Measurements from ENCODE around the gene HNRNPUL2.

The HNRNPUL2 gene

DNA sequence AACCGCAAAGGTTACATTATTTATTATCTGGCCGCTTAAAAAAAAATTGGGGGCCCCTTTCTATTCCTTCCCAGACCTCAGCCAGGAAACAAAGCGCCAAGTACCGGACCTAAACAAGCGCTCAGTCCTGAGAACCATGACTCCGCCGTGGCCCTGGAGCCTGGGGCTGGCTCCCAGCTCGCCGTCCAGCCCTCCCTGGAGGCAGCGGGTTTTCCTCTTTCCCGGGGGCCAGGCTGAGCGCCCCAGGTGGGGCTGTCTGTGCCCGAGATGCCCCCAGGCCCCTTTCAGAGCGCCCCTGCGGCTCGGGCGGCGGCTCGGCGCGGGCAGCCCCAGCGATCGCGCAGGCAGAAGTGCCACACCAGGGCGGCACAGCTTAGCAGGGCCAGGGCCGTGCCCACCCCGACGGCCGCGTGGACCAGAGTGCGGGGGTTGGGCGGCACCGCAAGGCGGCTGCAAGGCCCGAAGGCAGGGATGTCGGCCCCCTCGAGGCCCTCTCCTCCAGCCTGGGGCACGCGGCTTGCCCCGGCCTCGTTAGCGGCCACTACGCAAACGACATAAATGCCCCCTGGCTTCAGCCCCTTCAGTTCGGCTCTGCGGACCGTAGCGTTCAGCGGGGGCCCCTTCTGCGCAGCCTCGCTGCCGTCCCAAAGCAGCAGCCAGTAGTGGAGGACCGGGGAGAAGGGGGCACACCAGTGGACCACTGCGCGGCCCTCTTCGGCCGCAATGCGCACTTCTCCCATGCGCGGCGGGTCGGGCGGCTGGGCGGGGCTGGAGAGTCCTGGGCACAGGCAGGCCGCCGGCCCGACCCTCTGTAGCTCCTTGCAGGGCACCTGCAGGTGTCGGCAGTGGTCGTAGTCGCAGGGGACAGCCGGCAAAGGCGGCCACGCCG is 39.5 kb downstream of the HNRNPUL2 start:
- H3K27me3 ChIP-seq (replicated peaks; ENCODE audit: control insufficient read depth, insufficient read depth, low read length) = no peaks in the 10 kb centered on the region
- H3K4me3 ChIP-seq (replicated peaks; ENCODE audit: low read depth, low read length) = no peak overlapping the region
- DNase-seq (ENCODE audit: extremely low read depth, insufficient read length) = no peak
- TF ChIP-seq, protein P1, sequence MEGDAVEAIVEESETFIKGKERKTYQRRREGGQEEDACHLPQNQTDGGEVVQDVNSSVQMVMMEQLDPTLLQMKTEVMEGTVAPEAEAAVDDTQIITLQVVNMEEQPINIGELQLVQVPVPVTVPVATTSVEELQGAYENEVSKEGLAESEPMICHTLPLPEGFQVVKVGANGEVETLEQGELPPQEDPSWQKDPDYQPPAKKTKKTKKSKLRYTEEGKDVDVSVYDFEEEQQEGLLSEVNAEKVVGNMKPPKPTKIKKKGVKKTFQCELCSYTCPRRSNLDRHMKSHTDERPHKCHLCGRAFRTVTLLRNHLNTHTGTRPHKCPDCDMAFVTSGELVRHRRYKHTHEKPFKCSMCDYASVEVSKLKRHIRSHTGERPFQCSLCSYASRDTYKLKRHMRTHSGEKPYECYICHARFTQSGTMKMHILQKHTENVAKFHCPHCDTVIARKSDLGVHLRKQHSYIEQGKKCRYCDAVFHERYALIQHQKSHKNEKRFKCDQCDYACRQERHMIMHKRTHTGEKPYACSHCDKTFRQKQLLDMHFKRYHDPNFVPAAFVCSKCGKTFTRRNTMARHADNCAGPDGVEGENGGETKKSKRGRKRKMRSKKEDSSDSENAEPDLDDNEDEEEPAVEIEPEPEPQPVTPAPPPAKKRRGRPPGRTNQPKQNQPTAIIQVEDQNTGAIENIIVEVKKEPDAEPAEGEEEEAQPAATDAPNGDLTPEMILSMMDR (IDR thresholded peaks at IDR 0.05; ENCODE audit: insufficient read depth, low read length, poor library complexity, severe bottlenecking) = no peak
- H3K36me3 ChIP-seq (ENCODE audit: control insufficient read depth, insufficient read depth, low read length) = peaks cover 23% of the 10 kb centered on the region

DNA sequence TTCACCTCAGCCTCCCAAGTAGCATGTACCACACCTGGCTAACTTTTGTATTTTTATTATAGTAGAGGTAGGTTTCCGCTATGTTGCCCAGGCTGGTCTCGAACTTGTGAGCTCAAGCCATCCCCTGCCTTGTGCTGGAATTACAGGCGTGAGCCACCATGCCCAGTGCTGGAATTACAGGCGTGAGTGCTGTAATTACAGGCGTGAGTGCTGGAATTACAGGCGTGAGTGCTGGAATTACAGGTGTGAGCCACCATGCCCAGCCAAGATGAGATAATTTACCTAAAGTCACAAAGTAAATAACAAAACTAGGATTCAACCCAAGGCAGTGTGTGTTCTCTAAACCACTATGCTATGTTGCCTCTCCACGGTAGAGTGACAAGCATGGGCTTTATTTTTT is 44.7 kb downstream of the HNRNPUL2 start:
- no peak overlapping the region for H3K4me3 ChIP-seq (replicated peaks; ENCODE audit: low read depth, low read length)
- H3K27me3 ChIP-seq (replicated peaks; ENCODE audit: control insufficient read depth, insufficient read depth, low read length) = no peaks in the 10 kb centered on the region
- TF ChIP-seq, protein P1 (IDR thresholded peaks at IDR 0.05; ENCODE audit: insufficient read depth, low read length, poor library complexity, severe bottlenecking) = no peak
- H3K36me3 ChIP-seq (ENCODE audit: control insufficient read depth, insufficient read depth, low read length) = peaks cover under 1% of the 10 kb centered on the region
- DNase-seq (ENCODE audit: extremely low read depth, insufficient read length) = no peak

DNA sequence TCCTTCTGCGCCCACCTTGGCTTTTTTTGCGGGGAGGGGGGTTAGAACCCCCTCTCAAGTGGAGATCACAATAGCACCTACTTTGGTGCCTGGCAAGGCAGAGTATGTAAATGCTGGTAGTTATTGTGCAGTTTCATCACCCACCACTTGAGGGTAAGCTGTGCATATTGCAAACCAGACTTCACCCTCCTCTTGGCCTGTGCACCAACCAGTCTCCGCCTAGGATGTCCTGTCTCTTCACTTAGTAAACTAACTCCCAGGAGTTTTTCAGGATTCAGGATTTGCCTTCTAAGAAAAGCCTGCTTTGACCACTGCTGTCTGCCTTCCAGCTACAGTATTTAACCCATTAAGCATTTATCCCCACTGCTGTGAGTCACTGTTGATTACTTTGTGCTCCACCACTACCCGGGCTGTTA is 46.4 kb downstream of the HNRNPUL2 start:
- Histone ChIP-seq H3K36me3 (ENCODE audit: control insufficient read depth, insufficient read depth, low read length) (peaks cover 7% of the 10 kb centered on the region), H3K27me3 (replicated peaks; ENCODE audit: control insufficient read depth, insufficient read depth, low read length) (no peaks in the 10 kb centered on the region), H3K4me3 (replicated peaks; ENCODE audit: low read depth, low read length) (no peak overlapping the region)
- TF ChIP-seq, protein P1 (IDR thresholded peaks at IDR 0.05; ENCODE audit: insufficient read depth, low read length, poor library complexity, severe bottlenecking) = peak; percentile 65
- no peak for DNase-seq (ENCODE audit: extremely low read depth, insufficient read length)

DNA sequence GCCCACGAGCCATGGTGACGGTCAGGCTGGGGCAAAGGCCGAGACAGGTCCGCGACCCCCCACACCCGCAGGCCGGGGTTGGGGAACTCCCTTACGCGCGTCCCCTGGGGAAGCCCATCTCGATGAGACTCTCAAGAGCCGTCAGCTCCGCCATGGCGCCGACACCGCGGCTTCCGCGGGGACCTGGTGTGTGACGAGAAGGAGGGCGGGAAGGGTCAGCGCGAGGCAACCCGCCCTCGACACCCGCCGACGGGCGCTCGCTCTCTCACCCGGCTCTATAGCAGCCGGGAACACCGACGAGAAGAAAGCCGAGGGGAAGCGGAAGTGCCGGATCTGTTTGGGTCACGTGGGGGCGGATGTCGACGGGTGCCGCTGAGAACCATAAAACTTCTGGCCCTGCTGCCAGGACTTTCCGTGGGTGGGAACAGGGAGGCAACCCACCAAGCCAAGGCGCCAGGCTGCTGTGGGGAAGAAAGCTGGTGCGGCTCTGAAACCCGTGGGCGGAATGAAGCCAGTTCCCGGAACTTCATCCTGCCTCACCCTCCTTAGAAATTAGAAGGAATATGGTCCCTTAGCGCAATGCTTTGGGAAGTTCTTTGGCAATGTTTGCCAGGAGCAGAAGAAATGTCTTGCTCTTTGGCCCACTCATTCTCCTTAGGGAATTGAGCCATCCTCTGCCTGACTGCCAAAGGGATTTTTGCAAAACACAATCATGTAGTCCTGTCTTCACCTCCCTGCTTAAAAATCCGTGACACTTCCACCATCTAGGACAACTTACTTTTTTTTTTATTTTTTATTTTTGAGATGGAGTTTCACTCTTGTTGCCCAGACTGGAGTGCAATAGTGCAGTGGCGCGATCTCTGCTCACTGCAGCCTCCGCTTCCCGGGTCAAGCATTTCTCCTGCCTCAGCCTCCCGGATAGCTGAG is 48.2 kb downstream of the HNRNPUL2 start, which contains the start of gene UBXN1:
TSS of gene UBXN1 (minus strand) at position 304 of the 927 bp plus-strand sequence. CDS start at position 154, 150 bp downstream.
- TF ChIP-seq, protein P1 (IDR thresholded peaks at IDR 0.05; ENCODE audit: insufficient read depth, low read length, poor library complexity, severe bottlenecking) = no peak
- Histone ChIP-seq H3K36me3 (ENCODE audit: control insufficient read depth, insufficient read depth, low read length) (peaks cover 7% of the 10 kb centered on the region), H3K4me3 (replicated peaks; ENCODE audit: low read depth, low read length) (peak within 1 kb of the TSS; percentile 95), H3K27me3 (replicated peaks; ENCODE audit: control insufficient read depth, insufficient read depth, low read length) (no peaks in the 10 kb centered on the region)
- DNase-seq (ENCODE audit: extremely low read depth, insufficient read length) = peak; percentile 86

DNA sequence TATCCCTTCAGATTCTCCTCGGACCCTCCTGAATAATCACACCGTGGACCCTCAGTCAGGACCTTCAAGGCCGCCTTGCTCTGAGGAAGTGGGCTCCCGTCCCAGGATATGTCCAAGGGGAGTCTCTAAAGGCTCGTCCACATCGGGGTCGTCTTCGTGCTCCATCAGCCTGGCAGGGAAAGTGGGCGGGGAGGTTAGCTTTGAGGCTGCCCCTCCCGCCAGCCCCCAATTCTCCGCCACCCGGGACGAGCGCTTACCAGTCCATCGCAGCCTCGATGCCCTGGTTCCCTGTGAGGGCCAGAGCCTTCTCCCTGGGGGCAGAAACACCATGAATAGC is 48.9 kb downstream of the HNRNPUL2 start:
- peak overlapping the region; percentile 95 for H3K4me3 ChIP-seq (replicated peaks; ENCODE audit: low read depth, low read length)
- no peaks in the 10 kb centered on the region for H3K27me3 ChIP-seq (replicated peaks; ENCODE audit: control insufficient read depth, insufficient read depth, low read length)
- DNase-seq (ENCODE audit: extremely low read depth, insufficient read length) = no peak
- H3K36me3 ChIP-seq (ENCODE audit: control insufficient read depth, insufficient read depth, low read length) = peaks cover 7% of the 10 kb centered on the region
- TF ChIP-seq, protein P1 (IDR thresholded peaks at IDR 0.05; ENCODE audit: insufficient read depth, low read length, poor library complexity, severe bottlenecking) = no peak
